IMR-90 (cell line): ENCODE data around the gene SUB1.

Source experiments
- BHLHE40 ChIP-seq: fragments of 150-350 bp; IDR thresholded peaks from 2 replicates; pipeline ENCODE4 v1.6.1; 2016; ENCODE audit warnings: mild to moderate bottlenecking, low read depth, low read length
- CEBPB ChIP-seq: IDR thresholded peaks from 2 replicates; pipeline ENCODE4 v1.6.1; 2012; ENCODE audit warnings: low read depth, low read length, improper control_type of control experiment
- CHD1 ChIP-seq: IDR thresholded peaks from 2 replicates; pipeline ENCODE4 v1.6.1; 2012; ENCODE audit warnings: low read depth, low read length, improper control_type of control experiment
- CTCF ChIP-seq: conservative IDR thresholded peaks from 2 replicates; pipeline ENCODE4 v1.5.1; 2012; ENCODE audit warnings: mild to moderate bottlenecking, low read depth, low read length, improper control_type of control experiment
- ELK1 ChIP-seq: fragments of 150-350 bp; IDR thresholded peaks from 2 replicates; pipeline ENCODE4 v1.6.1; 2016; ENCODE audit warnings: low read depth, mild to moderate bottlenecking, low read length, moderate library complexity, borderline replicate concordance
- MAZ ChIP-seq: IDR thresholded peaks from 2 replicates; pipeline ENCODE4 v1.6.1; 2012; ENCODE audit warnings: low read depth, mild to moderate bottlenecking, low read length, improper control_type of control experiment, moderate library complexity, borderline replicate concordance
- POLR2A ChIP-seq: IDR thresholded peaks from 2 replicates; pipeline ENCODE4 v1.6.1; 2012; ENCODE audit warnings: mild to moderate bottlenecking, low read depth, low read length
- RAD21 ChIP-seq: IDR thresholded peaks from 2 replicates; pipeline ENCODE4 v1.6.1; 2012; ENCODE audit warnings: low read length, improper control_type of control experiment
- RCOR1 ChIP-seq: IDR thresholded peaks from 2 replicates; pipeline ENCODE4 v1.6.1; 2012; ENCODE audit warnings: mild to moderate bottlenecking, low read length, improper control_type of control experiment; ENCODE audit not compliant: insufficient replicate concordance
- USF2 ChIP-seq: fragments of 150-350 bp; IDR thresholded peaks from 2 replicates; pipeline ENCODE4 v1.6.1; 2017; ENCODE audit warnings: mild to moderate bottlenecking, antibody characterized with exemption, low read length, low read depth

- TF ChIP-seq CTCF (no peak), USF2 (no peak), MAZ (no peak), BHLHE40 (no peak), CEBPB (no peak), POLR2A (no peak), RAD21 (no peak), ELK1 (no peak), CHD1 (no peak), RCOR1 (no peak)
These were observed 14.2 kb upstream of the SUB1 start for GRCh38 chr5:32571128-32571527.
